Measurements from ENCODE around the gene RSF1.

The RSF1 gene

DNA sequence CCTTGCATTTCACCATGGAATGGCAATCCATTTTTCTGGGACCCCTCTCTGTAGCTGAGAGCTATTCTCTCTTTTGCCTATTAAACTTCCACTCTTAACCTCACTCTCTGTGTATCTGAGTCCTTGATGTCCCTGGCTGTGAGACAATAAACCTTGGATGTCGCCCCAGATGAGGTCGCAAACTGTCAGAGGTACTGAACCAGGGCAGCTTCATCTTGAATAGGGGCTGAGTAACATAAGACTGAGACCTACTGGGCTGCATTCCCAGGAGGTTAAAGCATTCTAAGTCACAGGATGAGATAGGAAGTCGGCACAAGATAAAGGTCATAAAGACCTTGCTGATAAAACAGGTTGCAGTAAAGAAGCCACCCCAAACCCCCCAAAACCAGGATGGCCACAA is 68.0 kb downstream of the RSF1 start:
- H3K9ac ChIP-seq (ENCODE audit: low read length) = no peak overlapping the region
- H2AFZ ChIP-seq (ENCODE audit: low read depth, low read length) = no peak overlapping the region
- no peak overlapping the region for H3K27ac ChIP-seq (ENCODE audit: low read length)
- no peak overlapping the region for H3K4me3 ChIP-seq (ENCODE audit: low read length)
- H3K4me2 ChIP-seq (ENCODE audit: low read length) = no peak overlapping the region
- H3K79me2 ChIP-seq (ENCODE audit: low read length) = peaks cover 18% of the 10 kb centered on the region; the same call in 1 of the 2 replicates
- TF ChIP-seq CTCF (IDR thresholded peaks at IDR 0.05; ENCODE audit: low read depth, low read length) (no peak), EZH2phosphoT487 (IDR thresholded peaks at IDR 0.05; ENCODE audit: low read depth) (no peak)
- peaks cover 7% of the 10 kb centered on the region for H3K36me3 ChIP-seq (replicated peaks; ENCODE audit: low read depth, low read length)
- H3K4me1 ChIP-seq (ENCODE audit: low read length) = no peaks in the 10 kb centered on the region
- H4K20me1 ChIP-seq (ENCODE audit: insufficient read depth, low read length) = peaks cover 25% of the 10 kb centered on the region
- H3K27me3 ChIP-seq (ENCODE audit: low read depth, low read length) = no peaks in the 10 kb centered on the region
- H3K9me3 ChIP-seq (ENCODE audit: insufficient read depth, low read length) = no peaks in the 10 kb centered on the region

GRCh38 chr11:77750394-77751156 is 69.9 kb downstream of the RSF1 start:
- peaks cover 7% of the 10 kb centered on the region for H3K36me3 ChIP-seq (replicated peaks; ENCODE audit: low read depth, low read length)
- H3K9me3 ChIP-seq (ENCODE audit: insufficient read depth, low read length) = no peaks in the 10 kb centered on the region
- H4K20me1 ChIP-seq (ENCODE audit: insufficient read depth, low read length) = peaks cover 25% of the 10 kb centered on the region
- peaks cover 15% of the 10 kb centered on the region; the same call in 1 of the 2 replicates for H3K79me2 ChIP-seq (ENCODE audit: low read length)
- H3K4me1 ChIP-seq (ENCODE audit: low read length) = no peaks in the 10 kb centered on the region
- no peak overlapping the region for H3K4me3 ChIP-seq (ENCODE audit: low read length)
- H3K4me2 ChIP-seq (ENCODE audit: low read length) = no peak overlapping the region
- no peak overlapping the region for H3K27ac ChIP-seq (ENCODE audit: low read length)
- no peaks in the 10 kb centered on the region for H3K27me3 ChIP-seq (ENCODE audit: low read depth, low read length)
- H2AFZ ChIP-seq (ENCODE audit: low read depth, low read length) = no peak overlapping the region
- TF ChIP-seq CTCF (IDR thresholded peaks at IDR 0.05; ENCODE audit: low read depth, low read length) (no peak), EZH2phosphoT487 (IDR thresholded peaks at IDR 0.05; ENCODE audit: low read depth) (no peak)
- no peak overlapping the region for H3K9ac ChIP-seq (ENCODE audit: low read length)

DNA sequence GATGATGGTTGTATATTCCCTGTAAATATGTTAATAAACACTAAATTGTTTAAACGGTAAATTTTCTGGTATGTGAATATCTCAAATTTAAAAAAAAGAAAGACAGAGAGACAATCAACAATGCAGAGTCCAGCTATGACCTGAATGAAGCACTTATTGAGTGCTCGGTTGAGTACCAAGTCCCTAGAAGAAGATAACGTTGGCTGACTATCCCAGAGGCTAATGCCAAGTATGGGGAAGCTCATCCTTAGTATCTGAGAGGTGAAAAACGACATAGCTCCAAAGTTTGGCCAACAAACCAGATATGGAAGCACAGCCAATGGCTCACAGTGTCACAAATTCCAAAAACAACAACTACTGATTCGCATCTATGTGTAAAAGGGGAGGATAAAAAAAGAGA is 71.3 kb downstream of the RSF1 start:
- Histone ChIP-seq H3K79me2 (ENCODE audit: low read length) (peaks cover 15% of the 10 kb centered on the region; the same call in 1 of the 2 replicates), H4K20me1 (ENCODE audit: insufficient read depth, low read length) (peaks cover 25% of the 10 kb centered on the region)

More for the DNA sequence above, 71.3 kb downstream of the RSF1 start:
- Histone ChIP-seq H2AFZ (ENCODE audit: low read depth, low read length) (no peak overlapping the region), H3K4me3 (ENCODE audit: low read length) (no peak overlapping the region), H3K27me3 (ENCODE audit: low read depth, low read length) (no peaks in the 10 kb centered on the region), H3K9me3 (ENCODE audit: insufficient read depth, low read length) (no peaks in the 10 kb centered on the region), H3K4me2 (ENCODE audit: low read length) (no peak overlapping the region), H3K36me3 (replicated peaks; ENCODE audit: low read depth, low read length) (no peaks in the 10 kb centered on the region), H3K9ac (ENCODE audit: low read length) (no peak overlapping the region), H3K4me1 (ENCODE audit: low read length) (no peaks in the 10 kb centered on the region), H3K27ac (ENCODE audit: low read length) (no peak overlapping the region)
- no peak for TF ChIP-seq CTCF (IDR thresholded peaks at IDR 0.05; ENCODE audit: low read depth, low read length)
- TF ChIP-seq EZH2phosphoT487 (IDR thresholded peaks at IDR 0.05; ENCODE audit: low read depth) = no peak

Measured in OCI-LY3 (cell line).